Measurements from ENCODE around the gene RTN4. TPM values are rescaled to one million over a fixed set of nuclear protein-coding genes. Genes with fewer than 3 reads are reported as not detected.

RTN4 gene
- total and polyA plus RNA-seq, 2 experiments from 2014 or later, result 284 to 455 TPM

DNA sequence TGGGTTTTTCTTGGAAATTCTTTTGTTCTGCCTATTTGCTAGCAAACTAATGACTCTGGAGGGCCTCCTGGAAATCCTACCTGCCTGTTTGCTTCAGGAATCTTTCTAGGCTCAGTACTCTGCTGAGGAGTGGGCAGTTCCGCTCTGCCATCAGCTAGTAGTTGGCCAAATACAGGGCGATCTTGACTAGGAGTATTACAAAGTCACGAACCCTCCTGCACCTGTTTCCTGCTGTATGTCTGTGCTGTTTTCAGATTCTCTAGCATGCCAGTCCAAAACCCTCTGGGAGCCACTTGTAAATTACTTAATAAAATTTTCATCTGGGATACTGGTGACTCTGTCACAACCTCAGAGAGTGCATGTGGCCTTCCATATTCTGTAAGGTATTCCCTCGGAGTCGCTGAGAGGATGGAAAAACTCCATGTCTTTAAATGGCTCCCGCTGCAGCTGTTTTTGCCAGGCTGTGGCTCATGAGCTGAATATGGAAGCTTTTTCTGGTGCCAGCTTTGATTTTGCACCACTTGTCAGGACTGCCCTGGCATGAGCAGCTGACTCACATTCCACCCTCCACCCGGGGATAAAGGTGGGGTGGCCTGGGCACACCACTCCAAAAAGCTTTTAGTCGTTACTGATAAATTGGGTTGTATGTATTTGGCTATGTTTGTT is 123.0 kb downstream of the RTN4 start:
- WGBS (ENCODE audit: low lambda C conversion rate, missing lambda C conversion rate), result 94% methylated on average over 8 of the region's 8 CpGs
- DNase-seq (ENCODE audit: low spot score), result no peak
- H2AFZ ChIP-seq, result no peak overlapping the region

GRCh38 chr2:54925022-54925421 is 125.2 kb downstream of the RTN4 start:
- Histone ChIP-seq H3K4me1 (ENCODE audit: insufficient read depth) (no peaks in the 10 kb centered on the region), H3K27me3 (no peaks in the 10 kb centered on the region), H3K4me2 (no peak overlapping the region), H3K4me3 (no peak overlapping the region), H3K36me3 (replicated peaks; ENCODE audit: insufficient read depth, low read depth) (no peaks in the 10 kb centered on the region), H3K9me3 (ENCODE audit: low read depth) (peaks cover 7% of the 10 kb centered on the region), H2AFZ (no peak overlapping the region), H4K20me1 (ENCODE audit: insufficient read depth, poor library complexity, severe bottlenecking) (no peaks in the 10 kb centered on the region), H3K9me2 (replicated peaks; ENCODE audit: insufficient read depth) (no peaks in the 10 kb centered on the region), H3K79me2 (no peaks in the 10 kb centered on the region), H3K27ac (no peak overlapping the region)
- TF ChIP-seq EZH2phosphoT487 (IDR thresholded peaks at IDR 0.05; ENCODE audit: low read depth, severe bottlenecking, unreplicated experiment), result no peak
- no peak for TF ChIP-seq EZH2 (IDR thresholded peaks at IDR 0.05; ENCODE audit: borderline replicate concordance)
- TF ChIP-seq, protein P1, sequence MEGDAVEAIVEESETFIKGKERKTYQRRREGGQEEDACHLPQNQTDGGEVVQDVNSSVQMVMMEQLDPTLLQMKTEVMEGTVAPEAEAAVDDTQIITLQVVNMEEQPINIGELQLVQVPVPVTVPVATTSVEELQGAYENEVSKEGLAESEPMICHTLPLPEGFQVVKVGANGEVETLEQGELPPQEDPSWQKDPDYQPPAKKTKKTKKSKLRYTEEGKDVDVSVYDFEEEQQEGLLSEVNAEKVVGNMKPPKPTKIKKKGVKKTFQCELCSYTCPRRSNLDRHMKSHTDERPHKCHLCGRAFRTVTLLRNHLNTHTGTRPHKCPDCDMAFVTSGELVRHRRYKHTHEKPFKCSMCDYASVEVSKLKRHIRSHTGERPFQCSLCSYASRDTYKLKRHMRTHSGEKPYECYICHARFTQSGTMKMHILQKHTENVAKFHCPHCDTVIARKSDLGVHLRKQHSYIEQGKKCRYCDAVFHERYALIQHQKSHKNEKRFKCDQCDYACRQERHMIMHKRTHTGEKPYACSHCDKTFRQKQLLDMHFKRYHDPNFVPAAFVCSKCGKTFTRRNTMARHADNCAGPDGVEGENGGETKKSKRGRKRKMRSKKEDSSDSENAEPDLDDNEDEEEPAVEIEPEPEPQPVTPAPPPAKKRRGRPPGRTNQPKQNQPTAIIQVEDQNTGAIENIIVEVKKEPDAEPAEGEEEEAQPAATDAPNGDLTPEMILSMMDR (IDR thresholded peaks at IDR 0.05; ENCODE audit: poor library complexity), result no peak
- no peak for DNase-seq (ENCODE audit: low spot score)
- WGBS (ENCODE audit: low lambda C conversion rate, missing lambda C conversion rate), result 85% methylated on average over 4 of the region's 4 CpGs

More for the DNA sequence above, 123.0 kb downstream of the RTN4 start:
- Histone ChIP-seq H4K20me1 (ENCODE audit: insufficient read depth, poor library complexity, severe bottlenecking) (no peaks in the 10 kb centered on the region), H3K27me3 (no peaks in the 10 kb centered on the region), H3K4me2 (no peak overlapping the region), H3K79me2 (no peaks in the 10 kb centered on the region), H3K36me3 (replicated peaks; ENCODE audit: insufficient read depth, low read depth) (no peaks in the 10 kb centered on the region), H3K9me2 (replicated peaks; ENCODE audit: insufficient read depth) (no peaks in the 10 kb centered on the region), H3K4me1 (ENCODE audit: insufficient read depth) (no peaks in the 10 kb centered on the region), H3K27ac (no peak overlapping the region), H3K9me3 (ENCODE audit: low read depth) (no peaks in the 10 kb centered on the region), H3K4me3 (no peak overlapping the region)
- TF ChIP-seq EZH2 (IDR thresholded peaks at IDR 0.05; ENCODE audit: borderline replicate concordance) (no peak), EZH2phosphoT487 (IDR thresholded peaks at IDR 0.05; ENCODE audit: low read depth, severe bottlenecking, unreplicated experiment) (no peak)
- TF ChIP-seq, protein P1 (IDR thresholded peaks at IDR 0.05; ENCODE audit: poor library complexity), result no peak

DNA sequence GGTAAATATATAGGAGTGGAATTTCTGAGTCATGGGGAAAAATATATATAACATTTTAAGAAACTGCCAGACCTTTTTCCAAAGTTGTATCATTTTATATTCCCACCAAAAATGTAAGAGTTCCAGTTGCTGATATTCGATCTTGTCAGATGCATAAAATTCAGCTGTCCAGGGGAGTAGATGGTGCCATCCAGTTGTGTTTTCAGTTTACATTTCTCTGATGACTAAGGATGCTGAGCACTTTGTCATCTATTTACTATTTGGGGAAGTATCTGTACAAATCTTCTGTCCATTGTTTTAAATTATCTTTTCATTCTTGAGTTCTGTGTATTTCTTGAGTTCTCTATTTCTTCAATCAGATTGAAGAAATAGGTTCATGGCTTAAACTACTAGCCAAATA is 126.1 kb downstream of the RTN4 start:
- WGBS (ENCODE audit: low lambda C conversion rate, missing lambda C conversion rate), result 94% methylated on average over 1 of the region's 1 CpG
- Histone ChIP-seq H3K9me2 (replicated peaks; ENCODE audit: insufficient read depth) (no peaks in the 10 kb centered on the region), H3K36me3 (replicated peaks; ENCODE audit: insufficient read depth, low read depth) (no peaks in the 10 kb centered on the region), H3K4me2 (no peak overlapping the region), H3K9me3 (ENCODE audit: low read depth) (peaks cover 7% of the 10 kb centered on the region), H3K4me3 (no peak overlapping the region), H3K4me1 (ENCODE audit: insufficient read depth) (no peaks in the 10 kb centered on the region), H4K20me1 (ENCODE audit: insufficient read depth, poor library complexity, severe bottlenecking) (no peaks in the 10 kb centered on the region), H3K27me3 (no peaks in the 10 kb centered on the region), H3K79me2 (no peaks in the 10 kb centered on the region), H2AFZ (no peak overlapping the region), H3K27ac (no peak overlapping the region)
- DNase-seq (ENCODE audit: low spot score), result no peak
- TF ChIP-seq EZH2phosphoT487 (IDR thresholded peaks at IDR 0.05; ENCODE audit: low read depth, severe bottlenecking, unreplicated experiment), result no peak
- TF ChIP-seq EZH2 (IDR thresholded peaks at IDR 0.05; ENCODE audit: borderline replicate concordance), result no peak
- TF ChIP-seq, protein P1 (IDR thresholded peaks at IDR 0.05; ENCODE audit: poor library complexity), result no peak

Small RNAs within 50 kb of the gene (small RNA-seq; reads per million reads assigned to genes)
- not detected for gene RNU6-433P

Other genes with a start within 250 kb of the RTN4 start
- gene CLHC1, start 181.8 kb upstream of the RTN4 start, total RNA-seq, result 7.9 and 21.1 TPM in 2 replicates
- gene CLHC1, start 181.8 kb upstream of the RTN4 start, polyA plus RNA-seq, result 7.3 and 10.6 TPM in 2 replicates
- gene RPS27A, start 182.2 kb upstream of the RTN4 start, total RNA-seq, result 1,542 and 1,777 TPM in 2 replicates
- 601 and 608 TPM in 2 replicates for gene RPS27A, start 182.2 kb upstream of the RTN4 start, polyA plus RNA-seq
- 25.6 and 30.2 TPM in 2 replicates for gene MTIF2, start 218.8 kb upstream of the RTN4 start, total RNA-seq
- 16.5 and 17.4 TPM in 2 replicates for gene MTIF2, start 218.8 kb upstream of the RTN4 start, polyA plus RNA-seq